GM21423 (cell line): ENCODE measurements around the gene EGFR.

Source experiments
- ATAC-seq: cut with Tn5 transposase; IDR thresholded peaks from one replicate; pipeline ENCODE4 v1.9.1; 2021; ENCODE audit warnings: mild to moderate bottlenecking, moderate library complexity; ENCODE audit not compliant: unreplicated experiment

The EGFR gene

GRCh38 chr7:55206235-55207029, 187.6 kb downstream of the EGFR start:
- ATAC-seq = no peak

- no peak for ATAC-seq
These were observed 188.8 kb downstream of the EGFR start for GRCh38 chr7:55207436-55208125.

GRCh38 chr7:55209366-55209765, 190.5 kb downstream of the EGFR start:
- ATAC-seq = no peak

- ATAC-seq = no peak
These were observed 191.4 kb downstream of the EGFR start for GRCh38 chr7:55210176-55210575.

- no peak for ATAC-seq
These were observed 191.9 kb downstream of the EGFR start for GRCh38 chr7:55210716-55211115.

- ATAC-seq = no peak
These were observed 192.9 kb downstream of the EGFR start for GRCh38 chr7:55211726-55212125.

GRCh38 chr7:55212176-55212575, 193.4 kb downstream of the EGFR start:
- no peak for ATAC-seq

- ATAC-seq = no peak
These were observed 194.0 kb downstream of the EGFR start for GRCh38 chr7:55212838-55213237.

- ATAC-seq = no peak
These were observed 195.9 kb downstream of the EGFR start for GRCh38 chr7:55214707-55215106.

- no peak for ATAC-seq
These were observed 204.2 kb downstream of the EGFR start for GRCh38 chr7:55223023-55223422.

GRCh38 chr7:55224111-55224510, 205.3 kb downstream of the EGFR start:
- ATAC-seq = no peak

GRCh38 chr7:55224810-55225209, 206.0 kb downstream of the EGFR start:
- ATAC-seq = no peak

GRCh38 chr7:55230014-55230413, 211.2 kb downstream of the EGFR start:
- ATAC-seq = no peak

- ATAC-seq = no peak
These were observed 213.0 kb downstream of the EGFR start for GRCh38 chr7:55231736-55232280.

- ATAC-seq = no peak
These were observed 214.2 kb downstream of the EGFR start for GRCh38 chr7:55233001-55233400.

GRCh38 chr7:55234408-55234807, 215.6 kb downstream of the EGFR start:
- ATAC-seq = no peak

- ATAC-seq = no peak
These were observed 216.3 kb downstream of the EGFR start for GRCh38 chr7:55235115-55235514.

GRCh38 chr7:55235801-55236200, 217.0 kb downstream of the EGFR start:
- no peak for ATAC-seq

- ATAC-seq = no peak
These were observed 217.7 kb downstream of the EGFR start for GRCh38 chr7:55236476-55236875.

- ATAC-seq = no peak
These were observed 218.5 kb downstream of the EGFR start for GRCh38 chr7:55237156-55237893.

- ATAC-seq = no peak
These were observed 220.6 kb downstream of the EGFR start for GRCh38 chr7:55239406-55239805.
